NCI-H1092 treated with DMSO at 0.1 percent for 48 hours (cell line): ENCODE results near the gene LRRC27.
A peak's percentile ranks its signal among the peaks of the same experiment; 100 is the strongest.
"Not testable (repeated sequence)": the region's sequence is repeated elsewhere in the genome, so short reads cannot be mapped to it uniquely, and the experiment has no call there.

ENCODE experiments used
- DNase-seq: peaks from one replicate; lab custom pipeline; 2025; lab: John Stamatoyannopoulos, UW

The LRRC27 gene

DNA sequence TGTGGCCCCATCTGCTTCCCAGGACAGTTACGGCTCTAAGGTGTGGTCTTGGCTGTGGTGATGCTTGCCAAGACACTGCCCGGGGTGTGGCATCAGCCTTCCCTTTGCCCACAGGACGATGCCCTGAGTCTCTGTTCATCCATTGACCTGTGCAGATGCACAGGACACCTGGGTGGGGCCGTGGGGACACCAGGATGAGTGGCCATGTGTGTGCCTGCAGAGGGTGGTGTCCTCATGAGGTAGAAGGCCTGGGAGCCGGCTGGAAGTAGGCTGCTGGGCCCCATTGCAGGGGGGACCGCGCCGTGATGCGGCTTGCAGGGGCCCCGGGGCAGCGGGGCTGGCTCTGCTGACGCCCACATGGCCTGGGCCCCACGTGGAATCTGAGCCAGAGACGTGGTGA, 42.6 kb downstream of the LRRC27 start:
- no peak for DNase-seq

DNA sequence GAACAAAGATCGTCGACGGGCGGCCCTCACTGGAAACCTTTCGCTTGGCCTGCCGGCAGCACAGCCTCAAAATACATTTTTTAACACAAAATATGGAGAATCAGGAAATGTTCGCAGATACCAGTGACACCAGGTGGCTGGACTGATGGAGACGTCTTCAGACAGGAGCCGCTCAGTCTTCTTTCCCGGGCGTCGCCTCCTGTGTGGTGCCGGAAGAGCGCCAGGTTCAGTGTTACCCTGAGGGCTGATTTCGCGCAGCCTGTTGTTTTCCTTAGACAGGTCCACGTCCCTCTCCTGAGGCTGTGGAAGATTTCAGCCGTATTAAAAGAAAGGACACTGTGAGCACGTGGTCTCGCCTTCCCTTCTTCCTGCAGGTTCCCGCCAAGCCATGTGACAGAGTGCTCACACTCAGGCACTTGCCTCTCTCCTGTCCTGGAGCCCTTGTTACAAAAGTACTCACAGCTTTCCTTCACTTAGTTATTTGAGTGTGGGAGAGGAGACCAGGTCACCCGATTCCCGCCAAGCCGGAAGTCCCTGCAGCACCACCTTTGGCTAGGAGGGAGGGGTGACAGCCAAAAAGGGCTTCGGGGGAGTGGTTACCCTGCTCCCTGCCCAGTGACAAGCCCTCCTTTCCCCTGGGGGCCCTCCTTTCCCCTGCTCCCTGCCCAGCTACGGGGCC, 43.3 kb downstream of the LRRC27 start:
- DNase-seq: no peak

DNA sequence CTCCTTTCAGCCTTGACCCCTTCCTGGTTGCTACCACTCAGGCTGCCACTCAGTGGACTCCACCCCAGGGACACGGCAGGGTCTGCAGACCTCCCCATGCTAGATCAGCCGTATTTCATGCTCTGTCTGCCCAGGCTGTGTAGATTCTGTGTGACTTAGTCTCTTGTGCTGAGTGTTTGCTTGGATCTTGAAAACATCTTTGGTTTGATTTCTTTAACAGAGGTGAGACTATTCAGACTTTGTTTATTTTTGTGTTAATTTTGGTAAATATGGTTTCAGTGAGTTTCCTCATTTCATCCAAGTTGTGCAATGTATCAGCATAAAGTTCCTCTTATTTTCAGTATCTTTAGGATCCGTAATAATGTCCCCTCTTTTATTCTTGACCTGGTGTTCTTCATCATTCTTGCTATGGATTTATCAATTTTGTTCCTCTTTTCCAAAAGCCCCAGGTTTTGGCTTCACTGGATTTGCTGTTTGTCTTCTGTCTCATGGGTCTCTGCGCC, 43.9 kb downstream of the LRRC27 start:
- no peak for DNase-seq

- no peak for DNase-seq
Measured at GRCh38 chr10:132376394-132376851, 44.4 kb downstream of the LRRC27 start.

DNA sequence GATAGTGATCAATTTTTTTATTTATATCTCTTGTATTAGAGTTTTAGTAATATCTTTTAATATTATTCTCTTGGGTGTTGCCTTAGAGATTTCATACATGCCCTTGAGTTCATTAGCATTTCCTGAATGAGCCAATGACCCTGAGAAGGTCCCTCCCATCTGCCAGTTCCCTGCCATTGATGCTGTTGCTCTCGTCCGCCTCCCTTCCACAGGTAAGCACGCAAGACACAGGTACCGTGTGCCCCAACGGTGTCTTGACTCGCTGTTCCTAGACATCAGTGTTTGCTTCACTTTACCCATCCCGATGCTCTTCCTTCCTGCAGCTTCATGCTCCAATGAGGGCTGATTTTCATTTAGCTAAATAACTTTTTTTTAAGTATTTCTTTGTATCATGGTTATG, 45.3 kb downstream of the LRRC27 start:
- DNase-seq: no peak

DNA sequence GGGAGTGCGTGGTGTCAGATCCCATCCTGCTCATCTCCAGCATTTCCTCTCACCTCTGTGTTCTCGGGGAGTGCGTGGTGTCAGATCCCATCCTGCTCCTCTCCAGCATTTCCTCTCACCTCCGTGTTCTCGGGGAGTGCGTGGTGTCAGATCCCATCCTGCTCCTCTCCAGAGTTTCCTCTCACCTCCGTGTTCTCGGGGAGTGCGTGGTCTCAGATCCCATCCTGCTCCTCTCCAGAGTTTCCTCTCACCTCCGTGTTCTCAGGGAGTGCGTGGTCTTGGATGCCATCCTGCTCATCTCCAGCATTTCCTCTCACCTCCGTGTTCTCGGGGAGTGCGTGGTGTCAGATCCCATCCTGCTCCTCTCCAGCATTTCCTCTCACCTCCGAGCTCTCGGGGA, 47.0 kb downstream of the LRRC27 start:
- not testable (repeated sequence) for DNase-seq

DNA sequence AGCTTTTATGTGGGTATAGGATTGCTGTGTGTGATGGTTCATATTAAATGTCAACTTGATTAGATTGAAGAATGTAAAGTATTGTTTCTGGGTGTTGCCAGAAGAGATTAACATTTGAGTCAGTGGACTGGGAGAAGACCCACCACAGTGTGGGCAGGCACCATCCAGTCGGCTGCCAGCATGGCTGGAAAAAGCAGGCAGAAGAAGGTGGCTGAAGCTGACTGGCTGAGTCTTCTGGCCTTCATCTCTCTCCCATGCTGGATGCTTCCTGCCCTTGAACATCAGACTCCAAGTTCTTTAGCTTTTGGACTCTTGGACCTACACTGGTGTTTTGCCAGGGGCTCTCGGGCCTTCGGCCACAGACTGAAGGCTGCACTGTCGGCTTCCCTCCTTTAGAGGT, 49.0 kb downstream of the LRRC27 start:
- not testable (repeated sequence) for DNase-seq

GRCh38 chr10:132381741-132382140, 49.7 kb downstream of the LRRC27 start:
- no peak for DNase-seq

- no peak for DNase-seq
Measured at GRCh38 chr10:132382231-132382922, 50.4 kb downstream of the LRRC27 start.

DNA sequence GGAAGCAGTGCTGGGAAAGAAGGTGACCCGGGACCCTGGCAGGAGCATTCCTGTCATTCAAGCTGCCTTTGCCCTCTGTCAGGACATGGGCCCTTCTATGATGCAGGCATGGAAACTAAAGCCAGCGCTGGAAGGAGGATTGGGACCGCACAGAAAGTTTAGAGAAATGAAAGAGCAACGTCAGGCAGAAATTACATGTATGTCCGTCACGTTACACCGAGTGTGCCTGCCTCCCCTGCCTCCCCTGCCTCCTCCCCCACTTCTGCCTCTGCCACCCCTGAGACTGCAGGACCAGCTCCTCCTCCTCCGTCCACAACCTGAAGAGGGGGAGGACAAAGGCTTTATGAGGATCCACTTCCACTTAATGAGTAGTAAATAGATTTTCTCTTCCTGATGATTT, 51.1 kb downstream of the LRRC27 start:
- no peak for DNase-seq

DNA sequence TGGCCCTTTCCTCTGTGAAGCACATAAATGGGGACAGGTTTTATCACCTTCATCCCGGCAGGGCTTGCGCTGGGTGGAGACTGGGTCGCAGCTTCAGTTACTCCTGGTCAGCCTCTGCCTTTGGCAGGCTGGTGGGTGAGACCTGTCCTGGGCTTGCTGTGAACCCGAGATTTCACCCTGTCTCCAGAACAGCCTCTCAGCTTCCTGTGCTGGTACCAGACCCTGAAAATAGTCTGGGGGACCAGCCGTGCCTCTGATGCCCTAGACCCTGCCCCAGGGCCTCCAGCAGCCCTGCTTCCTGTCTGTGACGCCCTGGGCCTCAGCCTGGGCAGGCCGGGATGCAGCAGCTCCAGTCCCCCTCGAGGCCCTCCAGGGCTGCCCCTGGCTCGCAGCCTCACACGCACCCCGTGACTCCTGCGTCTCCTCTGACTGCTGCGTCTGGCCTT, 51.8 kb downstream of the LRRC27 start:
- no peak for DNase-seq

- no peak for DNase-seq
Measured at GRCh38 chr10:132384618-132385388, 52.8 kb downstream of the LRRC27 start.

- DNase-seq: no peak
Measured at GRCh38 chr10:132385389-132385667, 53.3 kb downstream of the LRRC27 start.

DNA sequence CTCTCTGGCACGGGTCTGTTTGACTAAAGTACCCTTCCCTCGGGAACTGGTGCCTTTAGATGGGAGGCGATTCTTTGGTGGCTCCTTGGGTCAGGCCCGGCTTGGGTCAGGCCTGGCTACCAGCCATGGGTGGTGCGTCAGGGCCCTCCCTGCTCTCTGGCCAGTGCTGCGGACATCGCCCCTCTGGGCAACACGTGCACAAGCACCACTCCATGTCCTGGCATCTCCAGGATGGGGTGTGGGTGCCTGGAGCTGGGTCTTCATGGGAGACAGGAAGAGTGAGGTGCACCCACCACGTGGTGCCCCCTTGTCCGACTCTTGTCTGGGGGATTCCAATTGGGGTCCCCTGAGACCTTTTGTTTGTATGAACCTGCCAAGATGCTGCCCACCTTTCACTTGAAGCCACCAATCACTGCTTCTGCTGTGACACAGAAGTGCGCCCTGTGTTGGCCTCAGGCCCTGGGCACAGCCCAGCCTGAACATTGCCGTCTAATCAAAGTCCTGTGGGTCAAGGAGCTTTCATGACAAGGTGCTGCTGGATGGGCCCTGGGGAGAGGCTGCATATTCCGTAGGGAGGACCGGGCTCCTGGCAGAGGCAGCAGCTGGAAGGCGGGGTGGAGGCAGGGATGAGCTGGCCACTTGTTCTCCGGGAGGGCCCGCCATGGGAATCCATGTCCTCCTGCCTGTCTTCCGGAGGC, 53.9 kb downstream of the LRRC27 start:
- DNase-seq: no peak

- DNase-seq: no peak
Measured at GRCh38 chr10:132386419-132386831, 54.4 kb downstream of the LRRC27 start.

GRCh38 chr10:132386896-132387295, 54.9 kb downstream of the LRRC27 start:
- not testable (repeated sequence) for DNase-seq

- peak; percentile 4 for DNase-seq
Measured at GRCh38 chr10:132387764-132388210, 55.8 kb downstream of the LRRC27 start.

DNA sequence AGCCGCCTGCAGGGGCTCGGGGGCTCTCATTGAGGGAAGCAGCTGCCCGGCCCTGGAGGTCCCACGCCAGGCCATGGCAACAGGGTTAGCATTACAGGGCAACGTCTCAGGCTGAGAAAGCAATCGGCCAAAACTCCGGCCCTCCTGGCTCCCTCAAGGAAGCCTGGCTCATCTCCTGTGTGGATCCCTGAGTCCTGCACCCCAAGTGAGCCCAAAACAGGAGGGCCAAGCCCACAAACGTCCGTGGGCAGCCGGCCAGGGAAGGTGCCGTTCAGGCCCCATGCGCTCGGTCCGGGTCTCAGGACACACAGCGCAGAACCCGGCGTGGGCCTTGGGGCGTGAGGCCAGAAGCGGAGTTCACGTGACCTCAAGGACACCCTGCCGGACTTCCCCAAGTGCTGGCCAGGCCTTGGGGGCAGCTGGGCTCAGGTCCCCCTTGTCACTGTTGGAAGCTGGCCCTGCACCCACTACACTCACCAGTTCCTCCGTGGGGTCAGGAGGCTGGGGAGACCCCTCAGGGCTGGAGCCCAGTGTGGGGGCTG, 57.0 kb downstream of the LRRC27 start:
- no peak for DNase-seq

DNA sequence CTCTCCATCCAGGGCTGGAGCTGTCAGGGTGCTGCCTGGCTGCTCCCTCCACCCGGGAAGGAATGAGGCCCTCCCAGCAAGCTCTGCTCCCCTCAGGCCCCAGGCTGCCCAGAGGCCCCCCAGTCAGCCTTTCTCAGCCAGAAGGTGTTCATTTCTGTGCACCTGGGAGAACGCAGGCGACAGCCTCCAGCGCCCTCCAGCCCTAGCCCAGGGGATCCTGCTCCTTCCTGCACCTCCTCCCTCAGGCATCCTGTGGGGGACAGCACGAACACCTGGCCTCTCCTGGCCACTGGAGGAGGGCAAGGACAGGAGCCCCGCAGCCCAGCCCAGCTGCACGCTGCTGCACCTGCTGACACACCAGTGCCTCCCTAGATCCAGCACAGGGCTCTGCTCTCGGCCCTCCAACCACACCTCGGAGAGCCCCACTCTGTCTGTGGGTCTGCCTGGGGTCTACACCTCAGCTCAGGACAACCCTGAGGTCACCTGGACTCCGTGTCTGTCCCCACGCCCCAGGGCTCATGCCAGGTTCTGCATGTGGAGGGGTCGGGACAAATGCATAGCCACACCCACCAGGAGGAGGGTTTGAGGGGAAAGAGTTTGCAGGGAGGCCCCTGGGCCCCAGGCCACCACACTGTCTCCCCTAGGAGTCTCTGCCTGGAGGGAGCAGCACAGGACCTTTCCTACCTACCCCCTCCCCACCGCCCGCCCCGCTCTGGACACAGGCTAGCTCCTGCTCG, 57.6 kb downstream of the LRRC27 start:
- DNase-seq: no peak

GRCh38 chr10:132390170-132390920, 58.4 kb downstream of the LRRC27 start:
- DNase-seq: no peak
